Adipose tissue (tissue), 3 donors: ENCODE results near the gene SANBR. TPM values are rescaled to one million over a fixed set of nuclear protein-coding genes. Genes with fewer than 3 reads are reported as not detected.
"Not testable (repeated sequence)": the region's sequence is repeated elsewhere in the genome, so short reads cannot be mapped to it uniquely, and the experiment has no call there.

Experiments used
- H3K27ac ChIP-seq: one replicate; pipeline ENCODE4 v1.5.1; 2013; ENCODE audit warnings: low read depth, low read length
- WGBS, 3 donors: extraction: QIAGEN DNeasy Blood & Tissue Kit; methylation state at CpG; one replicate each; pipeline ENCODE4 v1.1.7; 2013; 5-methylcytosine and 5-hydroxymethylcytosine counted together
- polyA plus RNA-seq, 3 donors: library from polyadenylated mRNA; stranded (reverse); fragments of 200-250 nt; gene quantifications; one replicate each; pipeline ENCODE4 v1.2.3, GENCODE V29; 2013
- donor health status: healthy with polysubstance abuse.
- donor health status: Bipolar disorder and iron deficiency.
- donor health status: healthy.

Gene SANBR
- 1 to 10 TPM; 1.9 to 4.6 (median 2.8) TPM for polyA plus RNA-seq

DNA sequence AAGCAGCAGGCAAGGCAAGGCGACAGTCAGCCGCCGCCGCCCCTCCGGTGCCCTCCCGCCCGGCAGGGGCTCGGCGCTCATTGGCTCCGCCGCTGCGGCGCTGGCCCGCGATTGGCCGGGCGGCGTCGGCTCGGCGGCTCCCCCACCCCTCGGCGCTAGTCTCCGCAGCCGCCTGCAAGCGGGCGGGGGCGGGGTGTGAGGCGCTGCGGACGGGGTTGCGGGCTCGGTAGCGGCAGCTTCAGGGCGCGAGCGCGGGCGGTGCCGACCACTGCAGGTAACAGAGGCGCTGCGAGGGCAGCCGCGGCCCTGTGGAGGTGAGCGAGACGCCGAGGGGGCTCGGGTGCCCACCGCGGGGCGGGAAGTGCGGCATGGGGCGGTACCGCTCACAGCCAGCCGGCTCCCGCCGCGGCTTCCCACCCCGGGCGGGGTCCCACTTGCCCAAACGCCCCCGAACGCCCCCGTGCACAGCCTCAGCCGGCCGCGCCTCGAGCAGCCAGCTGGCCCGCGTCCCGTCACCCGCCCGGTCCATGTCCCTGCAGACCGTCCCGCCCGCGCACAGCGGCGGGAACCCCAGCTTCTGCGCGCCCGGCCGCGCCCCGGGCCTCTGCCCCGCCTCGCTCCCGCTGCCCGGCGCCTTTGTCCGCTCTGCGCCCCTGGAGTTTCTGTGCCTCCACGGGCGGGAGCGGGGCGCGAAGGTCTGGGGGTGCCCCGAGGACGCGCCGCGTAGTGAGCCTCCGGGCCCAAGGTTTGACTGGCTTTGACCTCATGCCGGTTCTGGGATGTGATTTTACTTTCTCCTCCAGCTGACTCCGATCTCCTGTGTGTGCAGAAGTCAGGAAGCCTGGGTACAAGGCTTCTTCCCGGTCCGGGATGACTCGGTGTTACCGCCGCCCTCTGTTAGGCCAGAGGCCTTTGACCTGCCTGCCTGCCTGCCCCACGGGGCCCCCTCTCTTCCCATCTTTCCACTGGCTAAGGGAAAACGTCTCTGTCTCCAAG lies at the start of gene SANBR:
Gene SANBR (plus strand): TSS at position 158 of the 996 bp plus-strand sequence. CDS start 4,480 bp downstream, outside the sequence.
- H3K27ac ChIP-seq: no peak within 1 kb of the TSS
- WGBS, 3 donors: 0 to 1% (median 1%) methylated on average over 58 to 112 of the region's 112 CpGs

DNA sequence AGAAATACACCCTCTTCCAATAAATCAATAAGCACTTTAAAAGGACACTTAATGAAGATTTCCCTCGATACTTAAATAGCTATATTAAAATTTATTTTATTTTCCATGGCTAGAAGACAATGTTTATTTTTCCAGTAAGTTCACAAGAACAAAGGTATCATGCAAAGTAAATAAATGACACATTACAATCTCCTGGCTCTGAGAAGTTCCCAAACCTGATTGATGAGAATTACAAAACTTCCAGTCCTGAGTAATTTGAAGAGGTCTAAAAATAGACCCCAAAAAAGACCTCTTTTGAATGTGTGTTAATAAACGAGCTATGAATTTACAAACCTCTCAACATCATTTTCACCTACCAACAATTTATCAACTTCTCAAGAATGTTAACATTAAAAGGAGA lies 49.7 kb upstream of the SANBR start:
- no peak overlapping the region for H3K27ac ChIP-seq
- 11 to 51% (median 49%) methylated on average over 2 of the region's 2 CpGs for WGBS, 3 donors

DNA sequence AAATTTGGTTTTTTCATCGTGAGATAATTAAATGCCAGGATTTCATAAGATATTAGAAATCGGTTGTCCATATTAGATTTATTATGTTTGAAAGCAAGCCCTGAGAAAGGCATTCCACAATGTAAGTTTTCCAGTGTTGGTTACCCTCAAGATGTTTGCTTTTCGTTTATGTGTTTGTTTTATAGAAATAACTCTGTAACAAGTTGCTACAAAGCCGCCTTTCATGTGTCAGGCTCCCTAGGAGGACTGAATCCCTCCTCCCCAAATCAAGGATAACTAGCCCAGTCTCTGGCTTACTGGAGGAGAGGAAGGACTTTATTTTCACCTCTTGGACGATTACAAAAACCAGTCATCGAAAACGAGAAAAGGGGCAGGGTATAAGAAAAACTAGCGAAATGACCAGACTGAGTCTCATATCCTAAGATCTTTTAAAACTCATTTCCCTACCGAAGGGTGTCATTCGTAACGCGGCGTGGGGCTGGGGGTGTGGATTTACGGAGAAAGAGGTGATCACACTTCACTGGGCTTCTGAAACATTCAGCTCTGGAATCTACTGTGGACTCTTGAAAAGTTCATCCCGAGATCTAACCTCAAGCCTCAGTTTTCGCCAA lies 49.2 kb upstream of the SANBR start:
- WGBS, 3 donors: 1 to 3% (median 1%) methylated on average over 16 of the region's 16 CpGs

DNA sequence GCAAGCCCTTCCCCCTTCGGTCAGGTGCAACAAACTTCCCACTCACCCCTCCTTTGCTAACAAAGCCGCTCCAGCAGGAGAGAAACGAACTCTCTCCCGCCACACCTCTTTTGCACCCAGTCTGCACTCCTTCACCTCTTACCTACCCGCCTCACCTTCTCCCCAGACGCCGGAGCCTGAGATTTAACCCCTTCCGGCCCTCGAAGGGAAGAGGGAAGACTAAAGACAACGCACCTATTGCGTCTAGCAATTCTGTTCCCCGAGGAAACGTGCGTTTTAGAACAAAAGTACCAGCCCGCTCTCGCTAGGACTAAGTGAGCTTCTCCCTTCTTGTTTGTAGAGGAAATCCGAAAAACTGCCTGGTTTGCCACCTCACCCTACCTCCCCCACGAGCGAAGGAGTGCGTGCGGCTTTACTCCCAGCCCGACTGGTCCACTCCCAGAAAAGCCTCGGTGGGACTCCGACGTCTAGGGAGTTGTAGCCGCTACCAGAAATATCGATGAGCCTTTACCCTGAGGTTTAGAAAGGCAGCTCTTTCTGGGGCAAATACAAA lies 48.6 kb upstream of the SANBR start:
- H3K27ac ChIP-seq: no peak overlapping the region
- WGBS, 3 donors: 0 to 1% (median 0%) methylated on average over 27 of the region's 27 CpGs

More for the DNA sequence above, 49.2 kb upstream of the SANBR start:
- no peak overlapping the region for H3K27ac ChIP-seq

DNA sequence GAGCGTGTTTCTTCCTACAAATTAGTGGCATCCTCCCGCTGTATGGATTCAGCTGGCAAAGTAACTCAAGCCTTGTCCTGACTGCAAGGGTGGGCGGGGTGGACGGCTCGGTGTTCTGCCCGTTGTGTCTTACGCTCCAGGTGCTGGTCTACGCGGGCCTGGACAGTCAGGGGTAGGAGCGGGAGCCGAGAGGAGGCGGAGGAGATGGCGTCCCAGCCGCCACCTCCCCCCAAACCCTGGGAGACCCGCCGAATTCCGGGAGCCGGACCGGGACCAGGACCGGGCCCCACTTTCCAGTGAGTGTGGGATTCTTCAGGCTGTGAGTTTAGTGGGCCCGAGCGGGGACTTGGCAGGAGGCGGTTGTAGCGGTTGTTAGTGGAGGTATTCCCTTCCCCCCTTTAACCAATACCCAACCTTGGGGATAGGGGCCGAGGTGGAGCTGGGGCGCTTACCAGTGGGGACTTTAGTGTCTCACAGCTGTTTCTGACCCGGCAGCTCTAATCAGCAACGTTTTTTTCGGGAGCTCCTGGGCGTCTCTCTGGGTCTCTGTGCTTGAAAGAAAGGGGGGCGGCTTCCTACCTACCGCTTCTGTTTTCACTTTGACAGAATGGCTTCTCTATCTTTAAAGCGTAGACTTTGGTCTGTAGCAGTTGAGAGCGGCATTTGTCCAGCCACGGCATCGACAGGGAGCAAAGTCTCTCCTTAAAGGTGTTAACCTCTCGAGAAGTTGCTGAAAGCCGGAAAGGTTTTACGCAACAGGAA lies 47.9 kb upstream of the SANBR start, which contains the start of the genes PEX13 and PUS10:
Gene PEX13 (plus strand): TSS at position 165 of the 762 bp plus-strand sequence. CDS start 40 bp downstream, at position 205.
Gene PUS10 (minus strand): TSS at position 700 of the 762 bp plus-strand sequence. CDS start 6,365 bp downstream, outside the sequence.
- WGBS, 3 donors: 0% methylated on average over 38 to 39 of the region's 39 CpGs
- H3K27ac ChIP-seq: peak within 1 kb of the TSS; percentile 40

DNA sequence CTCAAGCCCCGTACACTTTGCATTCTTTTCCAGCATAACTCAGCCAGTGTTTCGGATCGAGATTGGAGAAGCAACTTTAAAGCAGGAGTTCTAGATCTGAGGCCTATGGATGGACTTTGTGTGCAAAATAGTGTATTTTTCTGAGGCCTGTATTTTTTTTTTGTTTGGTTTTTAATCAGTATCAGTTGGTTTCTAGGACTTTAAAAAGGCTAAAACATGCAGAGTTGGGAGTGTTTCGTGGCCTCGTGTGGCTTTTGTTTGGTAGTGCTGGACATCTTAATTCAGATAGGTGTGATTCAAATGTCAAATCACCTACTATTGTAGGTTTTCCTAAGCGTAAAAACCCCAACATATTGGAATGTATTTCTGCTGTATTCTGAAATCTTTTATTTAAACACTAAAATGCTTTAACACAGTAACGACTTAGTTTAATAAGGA lies 47.3 kb upstream of the SANBR start:
- peak overlapping the region; percentile 40 for H3K27ac ChIP-seq
- WGBS, 3 donors: 0 to 2% (median 1%) methylated on average over 7 of the region's 7 CpGs

DNA sequence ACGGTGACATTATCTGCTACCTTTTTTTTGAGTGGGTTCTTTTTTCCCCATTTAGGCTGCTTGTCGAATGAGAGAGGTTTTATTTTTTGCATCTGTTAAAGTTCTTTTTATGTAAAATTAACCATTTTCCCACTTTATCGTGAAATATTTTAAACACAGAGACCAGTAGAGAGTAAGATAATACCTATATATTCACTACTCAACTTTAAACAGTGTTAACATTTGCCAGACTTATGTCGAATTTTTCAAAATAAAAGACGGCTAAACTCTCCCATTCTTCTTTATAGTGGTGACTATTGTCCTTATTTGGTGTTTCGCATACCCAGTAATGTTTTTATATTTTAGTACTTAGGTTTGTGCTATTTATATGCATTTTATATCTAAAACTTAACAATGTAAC lies 46.9 kb upstream of the SANBR start:
- WGBS, 3 donors: 18 to 39% (median 28%) methylated on average over 6 of the region's 6 CpGs
- no peak overlapping the region for H3K27ac ChIP-seq

DNA sequence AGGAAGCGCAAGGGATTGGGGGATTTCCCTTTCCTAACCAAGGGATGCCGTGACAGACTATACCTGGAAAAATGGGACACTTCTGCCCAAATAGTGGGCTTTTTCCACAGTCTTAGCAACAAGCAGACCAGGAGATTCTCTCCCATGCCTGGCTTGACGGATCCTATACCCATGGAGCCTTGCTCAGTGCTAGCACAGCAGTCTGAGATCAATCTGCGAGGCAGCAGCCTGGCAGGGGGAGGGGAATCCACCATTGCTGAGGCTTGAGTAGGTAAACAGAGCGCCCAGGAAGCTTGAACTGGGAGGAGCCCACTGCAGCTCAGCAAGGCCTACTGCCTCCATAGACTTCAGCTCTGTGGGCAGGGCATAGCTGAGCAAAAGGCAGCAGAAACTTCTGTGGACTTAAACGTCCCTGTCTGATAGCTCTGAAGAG lies 44.4 kb upstream of the SANBR start:
- 87 to 91% (median 89%) methylated on average over 6 of the region's 6 CpGs for WGBS, 3 donors
- no peak overlapping the region for H3K27ac ChIP-seq

DNA sequence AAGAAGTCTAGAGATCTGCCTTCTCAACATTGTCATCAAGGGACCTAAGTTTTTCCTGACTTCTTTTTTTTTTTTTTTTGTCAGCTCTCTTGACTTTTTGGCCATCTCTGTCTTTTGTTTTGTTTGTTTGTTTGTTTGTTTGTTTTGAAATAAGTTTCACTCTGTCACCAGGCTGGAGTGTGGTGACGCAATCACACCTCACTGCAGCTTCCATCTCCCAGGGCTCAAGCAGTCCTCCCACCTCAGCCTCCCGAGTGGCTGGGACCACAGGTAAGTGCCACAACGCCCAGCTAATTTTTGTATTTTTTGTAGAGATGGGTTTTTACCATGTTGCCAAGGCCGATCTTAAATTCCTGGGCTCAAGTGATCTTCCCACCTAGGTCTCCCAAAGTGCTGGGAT lies 42.0 kb upstream of the SANBR start:
- H3K27ac ChIP-seq: no peak overlapping the region
- WGBS, 3 donors: 80 to 93% (median 85%) methylated on average over 4 of the region's 4 CpGs

DNA sequence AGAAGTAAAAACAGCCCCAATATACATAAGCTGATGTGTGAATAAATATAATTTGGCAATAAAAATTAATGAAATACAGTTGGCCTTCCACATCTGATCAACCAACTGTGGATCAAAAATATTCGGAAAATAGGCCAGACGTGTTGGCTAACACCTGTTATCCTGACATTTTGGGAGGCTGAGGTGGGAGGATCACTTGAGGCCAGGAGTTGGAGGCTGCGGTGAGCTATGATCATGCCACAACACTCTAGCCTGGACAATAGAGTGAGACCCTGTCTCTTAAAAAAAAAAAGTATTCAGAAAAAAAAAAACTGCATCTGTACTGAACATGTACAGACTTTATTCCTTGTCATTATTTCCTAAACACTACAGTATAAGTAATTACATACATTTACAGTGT lies 36.1 kb upstream of the SANBR start:
- no peak overlapping the region for H3K27ac ChIP-seq
- WGBS, 3 donors: 97 to 99% (median 98%) methylated on average over 3 of the region's 3 CpGs

DNA sequence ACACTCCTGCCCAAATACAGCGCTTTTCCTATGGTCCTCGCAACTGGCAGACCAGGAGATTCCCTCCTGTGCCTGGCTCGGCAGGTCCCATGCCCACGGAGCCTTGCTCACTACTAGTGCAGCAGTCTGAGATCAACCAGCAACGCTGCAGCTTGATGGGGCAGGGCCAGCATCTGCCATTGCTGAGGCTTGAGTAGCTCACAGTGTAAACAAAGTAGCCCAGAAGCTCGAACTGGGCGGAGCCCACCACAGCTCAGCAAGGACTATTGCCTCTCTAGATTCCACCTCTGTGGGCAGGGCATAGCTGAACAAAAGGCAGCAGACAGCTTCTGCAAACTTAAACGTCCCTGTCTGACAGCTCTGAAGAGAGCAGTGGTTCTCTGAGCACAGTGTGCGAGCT lies 31.1 kb upstream of the SANBR start:
- 96 to 98% (median 97%) methylated on average over 9 of the region's 9 CpGs for WGBS, 3 donors
- H3K27ac ChIP-seq: not testable (repeated sequence)

DNA sequence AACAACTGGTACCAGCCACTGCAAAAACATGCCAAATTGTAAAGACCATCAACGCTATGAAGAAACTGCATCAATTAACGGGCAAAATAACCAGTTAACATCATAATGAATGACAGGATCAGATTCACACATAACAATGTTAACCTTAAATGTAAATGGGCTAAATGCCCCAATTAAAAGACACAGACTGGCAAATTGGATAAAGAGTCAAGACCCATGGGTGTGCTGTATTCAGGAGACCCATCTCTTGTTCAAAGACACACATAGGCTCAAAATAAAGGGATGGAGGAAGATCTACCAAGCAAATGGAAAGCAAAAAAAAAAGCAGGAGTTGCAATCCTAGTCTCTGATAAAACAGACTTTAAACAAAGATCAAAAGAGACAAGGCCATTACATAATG lies 29.0 kb upstream of the SANBR start:
- H3K27ac ChIP-seq: not testable (repeated sequence)
- whole genome bisulfite sequencing, 3 donors: 99 to 100% (median 100%) methylated on average over 2 of the region's 2 CpGs

DNA sequence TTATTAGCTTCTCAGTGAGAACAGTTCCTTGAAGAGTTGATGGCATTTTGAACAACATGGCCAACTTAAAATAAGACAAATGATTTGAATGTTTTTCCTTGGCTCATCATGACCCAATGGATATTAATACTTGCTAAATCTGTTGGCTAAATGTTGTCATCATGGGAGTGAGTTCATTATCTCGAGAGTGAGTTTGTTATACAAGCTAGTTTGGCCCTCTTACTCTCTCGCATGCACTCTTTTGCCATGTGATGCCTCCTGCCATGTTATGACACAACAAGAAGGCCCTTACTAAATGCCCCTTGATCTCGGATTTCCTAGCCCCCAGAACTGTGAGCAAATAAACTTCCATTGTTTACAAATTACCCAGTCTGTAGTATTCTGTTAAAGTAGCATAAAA lies 22.9 kb upstream of the SANBR start:
- WGBS, 3 donors: 66 to 81% (median 78%) methylated on average over 3 of the region's 3 CpGs
- H3K27ac ChIP-seq: no peak overlapping the region

DNA sequence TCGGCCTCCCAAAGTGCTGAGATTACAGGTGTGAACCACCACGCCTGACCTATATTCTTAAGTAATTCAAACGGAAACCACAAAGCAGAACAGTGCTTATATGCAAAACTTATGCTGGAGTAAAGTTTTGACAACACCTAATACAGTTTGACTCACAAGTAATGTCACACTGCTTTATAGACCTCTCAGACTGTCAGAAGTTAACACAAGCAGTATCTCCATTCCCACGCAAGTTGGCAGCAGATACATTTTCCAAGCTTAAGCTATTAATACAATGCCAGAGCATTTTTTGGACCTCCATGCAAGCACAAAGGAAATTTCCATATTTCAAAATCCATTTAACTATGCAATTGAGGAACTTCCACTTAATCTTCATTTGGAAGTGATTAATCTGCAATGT lies 21.0 kb upstream of the SANBR start:
- 59 to 73% (median 67%) methylated on average over 4 of the region's 4 CpGs for WGBS, 3 donors

DNA sequence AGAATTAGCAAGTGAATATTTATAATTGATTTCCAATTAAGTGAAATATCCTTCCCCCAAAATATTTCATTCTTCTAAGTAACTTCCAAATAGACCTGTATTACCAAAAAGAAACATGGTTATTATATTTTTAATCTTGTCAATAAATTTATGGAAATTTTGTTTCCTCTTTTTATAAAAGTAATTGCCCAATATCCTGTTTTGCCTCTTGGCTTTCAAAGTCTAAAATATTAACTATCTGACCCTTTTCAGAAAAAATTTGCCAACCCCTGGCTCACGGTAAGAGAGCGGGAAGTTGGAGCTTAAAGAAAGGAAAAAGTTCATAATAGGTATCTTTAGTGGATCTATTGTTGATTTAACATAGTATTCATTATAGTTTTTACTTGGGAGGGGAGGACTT lies 20.4 kb upstream of the SANBR start:
- H3K27ac ChIP-seq: no peak overlapping the region
- WGBS, 3 donors: 43 to 78% (median 48%) methylated on average over 2 of the region's 2 CpGs

More for the DNA sequence above, 21.0 kb upstream of the SANBR start:
- no peak overlapping the region for H3K27ac ChIP-seq

DNA sequence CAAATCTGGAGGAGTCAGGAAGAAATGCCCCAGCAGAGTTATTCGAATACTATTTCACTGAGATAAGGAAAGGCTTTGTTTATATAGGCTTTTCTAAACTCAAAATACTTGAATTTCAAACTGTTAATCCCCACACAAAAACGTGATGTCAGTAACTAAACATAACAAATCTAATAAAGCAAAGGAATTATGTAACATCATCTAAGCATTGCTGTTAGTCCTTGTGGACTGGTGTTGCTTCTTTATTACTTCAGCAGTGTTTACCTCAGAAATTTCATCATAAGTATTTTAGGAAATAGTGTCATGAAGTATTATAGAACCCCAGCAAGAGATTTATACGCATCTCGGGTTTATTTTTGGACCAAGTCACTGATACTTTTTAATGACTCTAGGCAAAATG lies 19.7 kb upstream of the SANBR start:
- 34 to 41% (median 37%) methylated on average over 4 of the region's 4 CpGs for WGBS, 3 donors
- H3K27ac ChIP-seq: no peak overlapping the region

DNA sequence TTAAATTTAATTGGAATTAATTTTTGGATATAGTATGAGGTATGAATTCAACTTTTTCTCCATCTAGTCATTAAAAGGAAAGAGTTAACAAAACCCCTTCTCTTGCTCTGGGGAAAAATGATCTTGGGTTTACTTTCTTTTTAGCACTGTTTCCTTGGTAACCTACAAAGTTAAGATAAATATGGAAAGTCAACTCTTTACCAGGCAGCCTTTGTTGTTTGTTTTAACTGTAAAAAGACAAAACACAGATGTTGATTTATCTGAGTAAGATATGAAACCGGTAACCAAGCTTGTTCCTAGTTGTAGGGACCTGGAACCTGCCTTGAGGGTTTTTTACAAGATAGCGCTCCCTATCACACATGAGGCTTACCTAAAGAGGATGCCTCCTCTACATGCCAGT lies 10.1 kb upstream of the SANBR start:
- WGBS, 3 donors: 19 to 74% (median 57%) methylated on average over 2 of the region's 2 CpGs
- no peak overlapping the region for H3K27ac ChIP-seq

DNA sequence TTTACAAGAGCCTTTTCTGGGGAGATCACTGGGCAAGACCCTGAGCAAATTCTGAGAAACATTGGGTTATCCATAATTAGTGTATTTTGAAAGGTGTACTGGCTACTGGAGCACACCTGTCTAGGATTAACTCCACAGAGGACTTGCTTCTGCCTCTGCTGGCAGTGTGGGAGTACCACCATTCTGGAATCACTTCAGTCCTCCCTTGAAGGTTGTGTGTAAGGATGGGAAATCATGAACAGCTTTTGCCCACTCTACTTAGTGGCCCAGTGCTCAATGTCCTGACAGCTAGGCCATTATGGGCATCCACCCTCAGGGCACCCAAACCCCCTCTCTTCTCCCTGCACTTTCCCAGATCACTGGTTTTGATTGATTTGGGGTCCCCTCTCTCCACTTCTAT lies 8.1 kb upstream of the SANBR start:
- no peak overlapping the region for H3K27ac ChIP-seq
